Spleen (tissue), 7 donors: Measurements from ENCODE around the gene C1QTNF2.

Experiments used
- CTCF ChIP-seq, 11 experiments: fragments of 200-600 bp in 7 of 11; fragments of 450-650 bp in 4 of 11; sonication (generic) in 4 of 11; IDR thresholded peaks in 8 of 11; conservative IDR thresholded peaks in 3 of 11; 1 replicate in 7 of 11; 2 replicates in 4 of 11; pipeline versions ENCODE4 v1.4.0 to v1.8.0; 2016 to 2021; ENCODE audit warnings: antibody characterized with exemption in 11 of 11, inconsistent platforms in 4 of 11, mild to moderate bottlenecking in 1 of 11
- POLR2A ChIP-seq, 3 donors: fragments of 450-650 bp; IDR thresholded peaks; one replicate each; pipeline ENCODE4 v1.5.1; 2017; ENCODE audit warnings: antibody characterized with exemption in 3 of 3, mild to moderate bottlenecking in 1 of 3
- POLR2AphosphoS5 ChIP-seq, 3 donors: sonication (generic); formaldehyde crosslinking; IDR thresholded peaks; one replicate each; pipeline ENCODE4 v1.5.1; 2017; ENCODE audit warnings: antibody characterized with exemption in 3 of 3
- donor health status: DM: no; HTN: no; CAD: no; lungs with moderate emphysema.
- donor health status: DM: no; HTN: no; CAD: no.
- donor health status: DM: no; HTN: no; CAD: no.

- no peak for TF ChIP-seq CTCF (IDR thresholded peaks at IDR 0.05 in 8 of 11, conservative IDR thresholded peaks at IDR 0.05 in 3 of 11)
- TF ChIP-seq POLR2AphosphoS5 (IDR thresholded peaks at IDR 0.05), result no peak
- TF ChIP-seq POLR2A (IDR thresholded peaks at IDR 0.05), result no peak
Observed at GRCh38 chr5:160397492-160397891, 27.1 kb upstream of the C1QTNF2 start.
